Measurements from ENCODE around the gene CMTM4.

DNA sequence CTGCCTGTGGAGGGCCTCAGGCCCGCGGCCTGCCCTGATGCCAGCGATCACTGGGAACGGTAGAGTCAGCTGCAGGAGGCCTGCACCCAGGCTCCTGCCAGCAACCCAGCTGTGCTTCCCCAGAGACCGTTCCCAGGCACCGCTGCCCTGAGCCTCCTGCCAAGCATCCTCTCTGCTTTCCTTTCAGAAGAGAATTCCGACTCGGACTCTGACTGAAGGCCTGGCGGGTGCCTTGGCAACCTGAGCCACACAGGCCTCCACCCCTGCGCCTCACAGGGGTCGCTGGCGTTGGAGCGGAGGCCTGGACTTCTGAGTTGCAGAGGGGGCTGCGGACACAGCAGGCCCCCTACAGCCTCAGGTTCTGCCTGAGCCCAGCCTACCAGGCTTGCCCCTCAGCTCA, 84.1 kb downstream of the CMTM4 start:
- TF ChIP-seq, protein P1, sequence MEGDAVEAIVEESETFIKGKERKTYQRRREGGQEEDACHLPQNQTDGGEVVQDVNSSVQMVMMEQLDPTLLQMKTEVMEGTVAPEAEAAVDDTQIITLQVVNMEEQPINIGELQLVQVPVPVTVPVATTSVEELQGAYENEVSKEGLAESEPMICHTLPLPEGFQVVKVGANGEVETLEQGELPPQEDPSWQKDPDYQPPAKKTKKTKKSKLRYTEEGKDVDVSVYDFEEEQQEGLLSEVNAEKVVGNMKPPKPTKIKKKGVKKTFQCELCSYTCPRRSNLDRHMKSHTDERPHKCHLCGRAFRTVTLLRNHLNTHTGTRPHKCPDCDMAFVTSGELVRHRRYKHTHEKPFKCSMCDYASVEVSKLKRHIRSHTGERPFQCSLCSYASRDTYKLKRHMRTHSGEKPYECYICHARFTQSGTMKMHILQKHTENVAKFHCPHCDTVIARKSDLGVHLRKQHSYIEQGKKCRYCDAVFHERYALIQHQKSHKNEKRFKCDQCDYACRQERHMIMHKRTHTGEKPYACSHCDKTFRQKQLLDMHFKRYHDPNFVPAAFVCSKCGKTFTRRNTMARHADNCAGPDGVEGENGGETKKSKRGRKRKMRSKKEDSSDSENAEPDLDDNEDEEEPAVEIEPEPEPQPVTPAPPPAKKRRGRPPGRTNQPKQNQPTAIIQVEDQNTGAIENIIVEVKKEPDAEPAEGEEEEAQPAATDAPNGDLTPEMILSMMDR (conservative IDR thresholded peaks at IDR 0.05; ENCODE audit: low read depth in 2 of 2): no peak
- TF ChIP-seq, protein P2, sequence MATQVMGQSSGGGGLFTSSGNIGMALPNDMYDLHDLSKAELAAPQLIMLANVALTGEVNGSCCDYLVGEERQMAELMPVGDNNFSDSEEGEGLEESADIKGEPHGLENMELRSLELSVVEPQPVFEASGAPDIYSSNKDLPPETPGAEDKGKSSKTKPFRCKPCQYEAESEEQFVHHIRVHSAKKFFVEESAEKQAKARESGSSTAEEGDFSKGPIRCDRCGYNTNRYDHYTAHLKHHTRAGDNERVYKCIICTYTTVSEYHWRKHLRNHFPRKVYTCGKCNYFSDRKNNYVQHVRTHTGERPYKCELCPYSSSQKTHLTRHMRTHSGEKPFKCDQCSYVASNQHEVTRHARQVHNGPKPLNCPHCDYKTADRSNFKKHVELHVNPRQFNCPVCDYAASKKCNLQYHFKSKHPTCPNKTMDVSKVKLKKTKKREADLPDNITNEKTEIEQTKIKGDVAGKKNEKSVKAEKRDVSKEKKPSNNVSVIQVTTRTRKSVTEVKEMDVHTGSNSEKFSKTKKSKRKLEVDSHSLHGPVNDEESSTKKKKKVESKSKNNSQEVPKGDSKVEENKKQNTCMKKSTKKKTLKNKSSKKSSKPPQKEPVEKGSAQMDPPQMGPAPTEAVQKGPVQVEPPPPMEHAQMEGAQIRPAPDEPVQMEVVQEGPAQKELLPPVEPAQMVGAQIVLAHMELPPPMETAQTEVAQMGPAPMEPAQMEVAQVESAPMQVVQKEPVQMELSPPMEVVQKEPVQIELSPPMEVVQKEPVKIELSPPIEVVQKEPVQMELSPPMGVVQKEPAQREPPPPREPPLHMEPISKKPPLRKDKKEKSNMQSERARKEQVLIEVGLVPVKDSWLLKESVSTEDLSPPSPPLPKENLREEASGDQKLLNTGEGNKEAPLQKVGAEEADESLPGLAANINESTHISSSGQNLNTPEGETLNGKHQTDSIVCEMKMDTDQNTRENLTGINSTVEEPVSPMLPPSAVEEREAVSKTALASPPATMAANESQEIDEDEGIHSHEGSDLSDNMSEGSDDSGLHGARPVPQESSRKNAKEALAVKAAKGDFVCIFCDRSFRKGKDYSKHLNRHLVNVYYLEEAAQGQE (IDR thresholded peaks at IDR 0.05; ENCODE audit: unreplicated experiment): no peak
- TF ChIP-seq EZH2phosphoT487 (IDR thresholded peaks at IDR 0.05; ENCODE audit: unreplicated experiment): no peak
- TF ChIP-seq POLR2AphosphoS5 (IDR thresholded peaks at IDR 0.05; ENCODE audit: low read depth): no peak
- no peak for TF ChIP-seq EZH2 (IDR thresholded peaks at IDR 0.05; ENCODE audit: low read depth, unreplicated experiment)
- no peak for TF ChIP-seq ZNF114 (CRISPR knock-in tag; IDR thresholded peaks at IDR 0.05)
- no peak for TF ChIP-seq CREB1 (CRISPR knock-in tag; IDR thresholded peaks at IDR 0.05; ENCODE audit: low read depth)
- TF ChIP-seq NANOG (IDR thresholded peaks at IDR 0.05; ENCODE audit: borderline replicate concordance): no peak
- no peak for TF ChIP-seq JUNB (IDR thresholded peaks at IDR 0.05; ENCODE audit: unreplicated experiment)
- TF ChIP-seq ZNF331 (CRISPR knock-in tag; IDR thresholded peaks at IDR 0.05; ENCODE audit: low read depth): no peak
- no peak for TF ChIP-seq STAT1 (IDR thresholded peaks at IDR 0.05; ENCODE audit: unreplicated experiment)
- TF ChIP-seq, protein P3, sequence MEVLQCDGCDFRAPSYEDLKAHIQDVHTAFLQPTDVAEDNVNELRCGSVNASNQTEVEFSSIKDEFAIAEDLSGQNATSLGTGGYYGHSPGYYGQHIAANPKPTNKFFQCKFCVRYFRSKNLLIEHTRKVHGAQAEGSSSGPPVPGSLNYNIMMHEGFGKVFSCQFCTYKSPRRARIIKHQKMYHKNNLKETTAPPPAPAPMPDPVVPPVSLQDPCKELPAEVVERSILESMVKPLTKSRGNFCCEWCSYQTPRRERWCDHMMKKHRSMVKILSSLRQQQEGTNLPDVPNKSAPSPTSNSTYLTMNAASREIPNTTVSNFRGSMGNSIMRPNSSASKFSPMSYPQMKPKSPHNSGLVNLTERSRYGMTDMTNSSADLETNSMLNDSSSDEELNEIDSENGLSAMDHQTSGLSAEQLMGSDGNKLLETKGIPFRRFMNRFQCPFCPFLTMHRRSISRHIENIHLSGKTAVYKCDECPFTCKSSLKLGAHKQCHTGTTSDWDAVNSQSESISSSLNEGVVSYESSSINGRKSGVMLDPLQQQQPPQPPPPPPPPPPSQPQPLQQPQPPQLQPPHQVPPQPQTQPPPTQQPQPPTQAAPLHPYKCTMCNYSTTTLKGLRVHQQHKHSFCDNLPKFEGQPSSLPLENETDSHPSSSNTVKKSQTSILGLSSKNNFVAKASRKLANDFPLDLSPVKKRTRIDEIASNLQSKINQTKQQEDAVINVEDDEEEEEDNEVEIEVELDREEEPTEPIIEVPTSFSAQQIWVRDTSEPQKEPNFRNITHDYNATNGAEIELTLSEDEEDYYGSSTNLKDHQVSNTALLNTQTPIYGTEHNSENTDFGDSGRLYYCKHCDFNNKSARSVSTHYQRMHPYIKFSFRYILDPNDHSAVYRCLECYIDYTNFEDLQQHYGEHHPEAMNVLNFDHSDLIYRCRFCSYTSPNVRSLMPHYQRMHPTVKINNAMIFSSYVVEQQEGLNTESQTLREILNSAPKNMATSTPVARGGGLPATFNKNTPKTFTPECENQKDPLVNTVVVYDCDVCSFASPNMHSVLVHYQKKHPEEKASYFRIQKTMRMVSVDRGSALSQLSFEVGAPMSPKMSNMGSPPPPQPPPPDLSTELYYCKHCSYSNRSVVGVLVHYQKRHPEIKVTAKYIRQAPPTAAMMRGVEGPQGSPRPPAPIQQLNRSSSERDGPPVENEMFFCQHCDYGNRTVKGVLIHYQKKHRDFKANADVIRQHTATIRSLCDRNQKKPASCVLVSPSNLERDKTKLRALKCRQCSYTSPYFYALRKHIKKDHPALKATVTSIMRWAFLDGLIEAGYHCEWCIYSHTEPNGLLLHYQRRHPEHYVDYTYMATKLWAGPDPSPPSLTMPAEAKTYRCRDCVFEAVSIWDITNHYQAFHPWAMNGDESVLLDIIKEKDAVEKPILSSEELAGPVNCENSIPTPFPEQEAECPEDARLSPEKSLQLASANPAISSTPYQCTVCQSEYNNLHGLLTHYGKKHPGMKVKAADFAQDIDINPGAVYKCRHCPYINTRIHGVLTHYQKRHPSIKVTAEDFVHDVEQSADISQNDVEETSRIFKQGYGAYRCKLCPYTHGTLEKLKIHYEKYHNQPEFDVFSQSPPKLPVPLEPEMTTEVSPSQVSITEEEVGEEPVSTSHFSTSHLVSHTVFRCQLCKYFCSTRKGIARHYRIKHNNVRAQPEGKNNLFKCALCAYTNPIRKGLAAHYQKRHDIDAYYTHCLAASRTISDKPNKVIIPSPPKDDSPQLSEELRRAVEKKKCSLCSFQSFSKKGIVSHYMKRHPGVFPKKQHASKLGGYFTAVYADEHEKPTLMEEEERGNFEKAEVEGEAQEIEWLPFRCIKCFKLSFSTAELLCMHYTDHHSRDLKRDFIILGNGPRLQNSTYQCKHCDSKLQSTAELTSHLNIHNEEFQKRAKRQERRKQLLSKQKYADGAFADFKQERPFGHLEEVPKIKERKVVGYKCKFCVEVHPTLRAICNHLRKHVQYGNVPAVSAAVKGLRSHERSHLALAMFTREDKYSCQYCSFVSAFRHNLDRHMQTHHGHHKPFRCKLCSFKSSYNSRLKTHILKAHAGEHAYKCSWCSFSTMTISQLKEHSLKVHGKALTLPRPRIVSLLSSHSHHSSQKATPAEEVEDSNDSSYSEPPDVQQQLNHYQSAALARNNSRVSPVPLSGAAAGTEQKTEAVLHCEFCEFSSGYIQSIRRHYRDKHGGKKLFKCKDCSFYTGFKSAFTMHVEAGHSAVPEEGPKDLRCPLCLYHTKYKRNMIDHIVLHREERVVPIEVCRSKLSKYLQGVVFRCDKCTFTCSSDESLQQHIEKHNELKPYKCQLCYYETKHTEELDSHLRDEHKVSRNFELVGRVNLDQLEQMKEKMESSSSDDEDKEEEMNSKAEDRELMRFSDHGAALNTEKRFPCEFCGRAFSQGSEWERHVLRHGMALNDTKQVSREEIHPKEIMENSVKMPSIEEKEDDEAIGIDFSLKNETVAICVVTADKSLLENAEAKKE (CRISPR knock-in tag; IDR thresholded peaks at IDR 0.05): no peak
- TF ChIP-seq, protein P4, sequence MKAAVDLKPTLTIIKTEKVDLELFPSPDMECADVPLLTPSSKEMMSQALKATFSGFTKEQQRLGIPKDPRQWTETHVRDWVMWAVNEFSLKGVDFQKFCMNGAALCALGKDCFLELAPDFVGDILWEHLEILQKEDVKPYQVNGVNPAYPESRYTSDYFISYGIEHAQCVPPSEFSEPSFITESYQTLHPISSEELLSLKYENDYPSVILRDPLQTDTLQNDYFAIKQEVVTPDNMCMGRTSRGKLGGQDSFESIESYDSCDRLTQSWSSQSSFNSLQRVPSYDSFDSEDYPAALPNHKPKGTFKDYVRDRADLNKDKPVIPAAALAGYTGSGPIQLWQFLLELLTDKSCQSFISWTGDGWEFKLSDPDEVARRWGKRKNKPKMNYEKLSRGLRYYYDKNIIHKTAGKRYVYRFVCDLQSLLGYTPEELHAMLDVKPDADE (IDR thresholded peaks at IDR 0.05): no peak

Measured in GM23338 (cell line).